Liver (tissue), 9 donors: Measurements from ENCODE around the gene SETD5. TPM values are rescaled to one million over a fixed set of nuclear protein-coding genes. Genes with fewer than 3 reads are reported as not detected.

ENCODE experiments used
- DNase-seq: peaks from one replicate; pipeline ENCODE4 v3.0.0-alpha.2; 2017; ENCODE audit warnings: low spot score
- H3K27ac ChIP-seq, 2 donors: one replicate each; pipeline ENCODE4 v1.7.0; 2013; ENCODE audit warnings: inconsistent platforms in 2 of 2, low read length in 2 of 2, control low read depth in 1 of 2, low read depth in 1 of 2, mild to moderate bottlenecking in 1 of 2
- H3K27me3 ChIP-seq, 4 donors: one replicate each; pipeline versions ENCODE4 v1.6.1 to v1.7.0; 2013; ENCODE audit warnings: low read length in 3 of 4, inconsistent platforms in 1 of 4, mild to moderate bottlenecking in 1 of 4, moderate library complexity in 1 of 4; ENCODE audit not compliant: control insufficient read depth in 4 of 4, insufficient read depth in 4 of 4
- H3K36me3 ChIP-seq, 4 donors: one replicate each; pipeline versions ENCODE4 v1.6.1 to v1.7.0; 2013; ENCODE audit warnings: low read length in 3 of 4, mild to moderate bottlenecking in 3 of 4, low read depth in 1 of 4, moderate library complexity in 1 of 4; ENCODE audit not compliant: control insufficient read depth in 4 of 4, insufficient read depth in 3 of 4
- H3K4me1 ChIP-seq, 4 donors: one replicate each; pipeline versions ENCODE4 v1.6.1 to v1.7.0; 2013; ENCODE audit warnings: low read length in 3 of 4, mild to moderate bottlenecking in 3 of 4, moderate library complexity in 1 of 4; ENCODE audit not compliant: control insufficient read depth in 4 of 4, insufficient read depth in 4 of 4
- H3K4me3 ChIP-seq, 3 donors: one replicate each; pipeline versions ENCODE4 v1.6.1 to v1.7.0; 2013; ENCODE audit warnings: low read length in 3 of 3, control low read depth in 1 of 3, low read depth in 1 of 3, mild to moderate bottlenecking in 1 of 3
- H3K9ac ChIP-seq, 2 donors: one replicate each; pipeline ENCODE4 v1.7.0; 2013; ENCODE audit warnings: low read length in 2 of 2, mild to moderate bottlenecking in 2 of 2, moderate library complexity in 2 of 2, control low read depth in 1 of 2, low read depth in 1 of 2
- H3K9me3 ChIP-seq, 4 donors: one replicate each; pipeline versions ENCODE4 v1.6.1 to v1.7.0; 2013; ENCODE audit warnings: low read length in 3 of 4; ENCODE audit not compliant: control insufficient read depth in 4 of 4
- ATF3 ChIP-seq: IDR thresholded peaks from 2 replicates; pipeline ENCODE4 v1.6.1; 2016; ENCODE audit warnings: antibody characterized with exemption
- CTCF ChIP-seq: fragments of 150-350 bp; IDR thresholded peaks from 2 replicates; pipeline ENCODE4 v1.5.1; 2017; ENCODE audit warnings: improper control_type of control experiment, low read depth, low read length; ENCODE audit not compliant: missing input control
- EGR1 ChIP-seq, 2 donors: IDR thresholded peaks; 2 replicates each; pipeline ENCODE4 v1.6.1; 2016 to 2018; ENCODE audit warnings: antibody characterized with exemption in 2 of 2, low read depth in 2 of 2
- FOXA1 ChIP-seq: IDR thresholded peaks from 2 replicates; pipeline ENCODE4 v1.6.1; 2016; ENCODE audit warnings: antibody characterized with exemption
- FOXA2 ChIP-seq: IDR thresholded peaks from 2 replicates; pipeline ENCODE4 v1.6.1; 2016; ENCODE audit warnings: antibody characterized with exemption
- GABPA ChIP-seq, 2 donors: IDR thresholded peaks in 1 of 2; conservative IDR thresholded peaks in 1 of 2; 2 replicates each; pipeline ENCODE4 v1.6.1; 2016; ENCODE audit warnings: antibody characterized with exemption in 2 of 2, mild to moderate bottlenecking in 1 of 2, moderate library complexity in 1 of 2
- HNF4A ChIP-seq, 2 donors: conservative IDR thresholded peaks; 2 replicates each; pipeline ENCODE4 v1.6.1; 2016; ENCODE audit warnings: antibody characterized with exemption in 2 of 2, mild to moderate bottlenecking in 2 of 2
- HNF4G ChIP-seq: IDR thresholded peaks from 2 replicates; pipeline ENCODE4 v1.6.1; 2016; ENCODE audit warnings: antibody characterized with exemption
- JUND ChIP-seq, 2 donors: IDR thresholded peaks; 2 replicates each; pipeline ENCODE4 v1.6.1; 2016; ENCODE audit warnings: antibody characterized with exemption in 2 of 2
- NR2F2 ChIP-seq: IDR thresholded peaks from 2 replicates; pipeline ENCODE4 v1.6.1; 2016; ENCODE audit warnings: antibody characterized with exemption
- REST ChIP-seq: IDR thresholded peaks from 2 replicates; pipeline ENCODE4 v1.6.1; 2016; ENCODE audit warnings: antibody characterized with exemption, mild to moderate bottlenecking
- RXRA ChIP-seq, 2 donors: IDR thresholded peaks; 2 replicates each; pipeline ENCODE4 v1.6.1; 2017 to 2018; ENCODE audit warnings: antibody characterized with exemption in 2 of 2, mild to moderate bottlenecking in 1 of 2
- SP1 ChIP-seq: IDR thresholded peaks from 2 replicates; pipeline ENCODE4 v1.6.1; 2018; ENCODE audit warnings: antibody characterized with exemption, mild to moderate bottlenecking
- TAF1 ChIP-seq: conservative IDR thresholded peaks from 2 replicates; pipeline ENCODE4 v1.6.1; 2016; ENCODE audit warnings: antibody characterized with exemption, mild to moderate bottlenecking
- YY1 ChIP-seq: IDR thresholded peaks from 2 replicates; pipeline ENCODE4 v1.6.1; 2016; ENCODE audit warnings: antibody characterized with exemption, mild to moderate bottlenecking
- WGBS: extraction: QIAGEN DNeasy Blood & Tissue Kit; methylation state at CpG from one replicate; pipeline ENCODE4 v1.1.7; 2013; 5-methylcytosine and 5-hydroxymethylcytosine counted together
- polyA plus RNA-seq, 2 donors: library from polyadenylated mRNA; stranded (reverse) in 1 of 2; unstranded in 1 of 2; fragments of 200-250 nt in 1 of 2; fragments of >200 nt in 1 of 2; fragmentation: Nextera tagmentation in 1 of 2; extraction: Ambion mirVana in 1 of 2; gene quantifications; one replicate each; pipeline versions ENCODE4 v1.2.1 to v1.2.3, GENCODE V29; 2013 to 2015
- total RNA-seq, 2 donors: library from RNA; depleted of rRNA; stranded (reverse); fragments of >200 nt; gene quantifications; one replicate each; pipeline ENCODE4 v1.2.3, GENCODE V29; 2014
- TF ChIP-seq, protein P1 (sequence below): IDR thresholded peaks from 2 replicates; pipeline ENCODE4 v1.6.1; 2016; ENCODE audit warnings: antibody characterized with exemption
- TF ChIP-seq, protein P2 (sequence below): IDR thresholded peaks from 2 replicates; pipeline ENCODE4 v1.6.1; 2016; ENCODE audit warnings: antibody characterized with exemption
- donor health status: healthy.
- donor health status: healthy.
- donor health status: healthy.
- donor health status: healthy.
- donor health status: healthy.

The SETD5 gene
- total and polyA plus RNA-seq, 4 donors: 17.9 to 76.6 (median 24.3) TPM

GRCh38 chr3:9473496-9474065 is 76.2 kb downstream of the SETD5 start:
- H3K4me1 ChIP-seq: no peaks in the 10 kb centered on the region
- no peak overlapping the region for H3K4me3 ChIP-seq
- peaks cover 25 to 92% (median 83%) of the 10 kb centered on the region in 4 donors for H3K36me3 ChIP-seq
- TF ChIP-seq ATF3: no peak
- TF ChIP-seq HNF4A (conservative IDR thresholded peaks at IDR 0.05): no peak
- TF ChIP-seq NR2F2: no peak
- TF ChIP-seq, protein P1, sequence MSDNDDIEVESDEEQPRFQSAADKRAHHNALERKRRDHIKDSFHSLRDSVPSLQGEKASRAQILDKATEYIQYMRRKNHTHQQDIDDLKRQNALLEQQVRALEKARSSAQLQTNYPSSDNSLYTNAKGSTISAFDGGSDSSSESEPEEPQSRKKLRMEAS: no peak
- no peak for TF ChIP-seq FOXA2
- TF ChIP-seq RXRA (IDR thresholded peaks at IDR 0.05): no peak
- no peak for TF ChIP-seq YY1
- no peaks in the 10 kb centered on the region for H3K27me3 ChIP-seq
- DNase-seq: no peak
- H3K27ac ChIP-seq: no peak overlapping the region
- no peaks in the 10 kb centered on the region for H3K9me3 ChIP-seq
- H3K9ac ChIP-seq: no peak overlapping the region

GRCh38 chr3:9474482-9474881 is 77.1 kb downstream of the SETD5 start:
- DNase-seq: no peak
- 96% methylated on average over 6 of the region's 6 CpGs for WGBS
- H3K27me3 ChIP-seq: no peaks in the 10 kb centered on the region
- no peak overlapping the region for H3K27ac ChIP-seq
- TF ChIP-seq YY1 (no peak), TAF1 (no peak), CTCF (no peak), JUND (IDR thresholded peaks at IDR 0.05) (no peak), HNF4A (conservative IDR thresholded peaks at IDR 0.05) (no peak), FOXA2 (no peak), EGR1 (IDR thresholded peaks at IDR 0.05; ENCODE audit: low read depth in 2 of 2) (no peak), ATF3 (no peak), SP1 (no peak)
- no peak overlapping the region for H3K9ac ChIP-seq
- no peaks in the 10 kb centered on the region for H3K4me1 ChIP-seq
- H3K4me3 ChIP-seq: no peak overlapping the region
- H3K36me3 ChIP-seq: peaks cover 25 to 88% (median 77%) of the 10 kb centered on the region in 4 donors
- no peaks in the 10 kb centered on the region for H3K9me3 ChIP-seq

DNA sequence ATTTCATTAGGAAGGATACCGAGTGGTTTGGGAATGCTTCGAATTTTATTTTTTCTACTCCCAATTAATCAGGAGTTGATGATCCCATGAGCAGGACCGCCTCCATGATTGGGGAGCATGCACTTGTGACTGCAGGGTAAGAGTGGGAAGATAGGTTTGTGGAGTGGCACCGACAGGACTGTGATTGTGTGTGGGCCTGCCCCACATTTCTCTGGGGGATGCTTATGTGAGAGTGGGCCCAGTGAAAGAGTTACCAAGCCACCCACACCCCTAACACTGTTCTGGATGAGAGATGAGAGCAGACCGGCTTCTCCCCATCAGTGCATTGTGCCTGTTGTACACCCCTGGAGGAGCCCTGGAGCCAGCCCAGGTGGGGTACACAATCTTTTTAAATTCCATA is 79.5 kb downstream of the SETD5 start:
- WGBS: 98% methylated on average over 5 of the region's 5 CpGs
- Histone ChIP-seq H3K27me3 (no peaks in the 10 kb centered on the region), H3K9me3 (no peaks in the 10 kb centered on the region), H3K4me3 (no peak overlapping the region), H3K9ac (no peak overlapping the region), H3K27ac (no peak overlapping the region), H3K4me1 (no peaks in the 10 kb centered on the region), H3K36me3 (peaks cover 21 to 78% (median 69%) of the 10 kb centered on the region in 4 donors)
- no peak for DNase-seq
- TF ChIP-seq RXRA (IDR thresholded peaks at IDR 0.05): no peak
- no peak for TF ChIP-seq FOXA2
- no peak for TF ChIP-seq REST
- no peak for TF ChIP-seq EGR1 (IDR thresholded peaks at IDR 0.05; ENCODE audit: low read depth in 2 of 2)
- no peak for TF ChIP-seq YY1
- no peak for TF ChIP-seq GABPA (IDR thresholded peaks at IDR 0.05 in 1 of 2, conservative IDR thresholded peaks at IDR 0.05 in 1 of 2)
- TF ChIP-seq JUND (IDR thresholded peaks at IDR 0.05): no peak
- TF ChIP-seq HNF4G: no peak
- TF ChIP-seq, protein P2, sequence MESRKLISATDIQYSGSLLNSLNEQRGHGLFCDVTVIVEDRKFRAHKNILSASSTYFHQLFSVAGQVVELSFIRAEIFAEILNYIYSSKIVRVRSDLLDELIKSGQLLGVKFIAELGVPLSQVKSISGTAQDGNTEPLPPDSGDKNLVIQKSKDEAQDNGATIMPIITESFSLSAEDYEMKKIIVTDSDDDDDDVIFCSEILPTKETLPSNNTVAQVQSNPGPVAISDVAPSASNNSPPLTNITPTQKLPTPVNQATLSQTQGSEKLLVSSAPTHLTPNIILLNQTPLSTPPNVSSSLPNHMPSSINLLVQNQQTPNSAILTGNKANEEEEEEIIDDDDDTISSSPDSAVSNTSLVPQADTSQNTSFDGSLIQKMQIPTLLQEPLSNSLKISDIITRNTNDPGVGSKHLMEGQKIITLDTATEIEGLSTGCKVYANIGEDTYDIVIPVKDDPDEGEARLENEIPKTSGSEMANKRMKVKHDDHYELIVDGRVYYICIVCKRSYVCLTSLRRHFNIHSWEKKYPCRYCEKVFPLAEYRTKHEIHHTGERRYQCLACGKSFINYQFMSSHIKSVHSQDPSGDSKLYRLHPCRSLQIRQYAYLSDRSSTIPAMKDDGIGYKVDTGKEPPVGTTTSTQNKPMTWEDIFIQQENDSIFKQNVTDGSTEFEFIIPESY: no peak
- TF ChIP-seq CTCF: no peak
- no peak for TF ChIP-seq SP1
- TF ChIP-seq FOXA1: no peak
- TF ChIP-seq TAF1: no peak
